HPDE6-E6E7 (cell line): ENCODE results near the gene TTBK1.

ENCODE experiments used
- DNase-seq: peaks from one replicate; pipeline ENCODE4 v3.0.0; 2011; ENCODE audit warnings: missing footprints; ENCODE audit errors: extremely low spot score

TTBK1 gene

GRCh38 chr6:43255408-43256054 is 12.2 kb downstream of the TTBK1 start:
- DNase-seq = no peak

- DNase-seq = no peak
Measured at GRCh38 chr6:43256670-43257366, 13.5 kb downstream of the TTBK1 start.

GRCh38 chr6:43257367-43258145 is 14.3 kb downstream of the TTBK1 start:
- DNase-seq = no peak

- no peak for DNase-seq
Measured at GRCh38 chr6:43258180-43258579, 14.9 kb downstream of the TTBK1 start.

- no peak for DNase-seq
Measured at GRCh38 chr6:43258807-43259686, 15.8 kb downstream of the TTBK1 start.

- no peak for DNase-seq
Measured at GRCh38 chr6:43260791-43261190, 17.5 kb downstream of the TTBK1 start.

- DNase-seq = no peak
Measured at GRCh38 chr6:43261198-43261597, 17.9 kb downstream of the TTBK1 start.

GRCh38 chr6:43262000-43262779 is 18.9 kb downstream of the TTBK1 start:
- DNase-seq = no peak

- DNase-seq = no peak
Measured at GRCh38 chr6:43262780-43263313, 19.6 kb downstream of the TTBK1 start.

- DNase-seq = peak; percentile 90
Measured at GRCh38 chr6:43263314-43264178, 20.3 kb downstream of the TTBK1 start.

- no peak for DNase-seq
Measured at GRCh38 chr6:43264599-43265145, 21.4 kb downstream of the TTBK1 start.

GRCh38 chr6:43265564-43265963 is 22.3 kb downstream of the TTBK1 start:
- DNase-seq = no peak

GRCh38 chr6:43267619-43268354 is 24.5 kb downstream of the TTBK1 start:
- DNase-seq = no peak

GRCh38 chr6:43268355-43268700 is 25.0 kb downstream of the TTBK1 start:
- DNase-seq = no peak

- no peak for DNase-seq
Measured at GRCh38 chr6:43268782-43269272, 25.5 kb downstream of the TTBK1 start.

GRCh38 chr6:43269273-43270007 is 26.2 kb downstream of the TTBK1 start:
- DNase-seq = no peak

- no peak for DNase-seq
Measured at GRCh38 chr6:43271103-43271815, 28.0 kb downstream of the TTBK1 start.
